H1 (cell line): ENCODE measurements around the gene PPFIBP2. TPM values are rescaled to one million over a fixed set of nuclear protein-coding genes. Genes with fewer than 3 reads are reported as not detected.

Experiments
- CTCF ChIA-PET: fragments of 300-600 bp; sonication (Branson Sonifier 250); formaldehyde crosslinking; loops from one replicate; lab custom pipeline; 2021; ENCODE audit not compliant: partially characterized antibody; lab: Charles Lee
- POLR2A ChIA-PET: fragments of 300-600 bp; sonication (Branson Sonifier 250); formaldehyde crosslinking; loops from one replicate; lab custom pipeline; 2021; ENCODE audit warnings: inconsistent platforms; ENCODE audit not compliant: partially characterized antibody; lab: Charles Lee
- DNase-seq, 2 experiments: peaks; one replicate each; pipeline versions ENCODE4 v3.0.0 to v3.0.0-alpha.2; 2010 to 2022; ENCODE audit warnings: low spot score in 2 of 2, low read depth in 1 of 2, mixed read lengths in 1 of 2
- FAIRE-seq: peaks from 2 replicates; lab custom pipeline; 2011; peaks lifted over from hg19 to GRCh38; lab: Jason Lieb, UNC
- H2AFZ ChIP-seq: 2 replicates; pipeline ENCODE4 v1.8.1; 2012; ENCODE audit warnings: low read length, inconsistent platforms
- H2AK5ac ChIP-seq: 2 replicates; pipeline ENCODE4 v1.6.1; 2013; ENCODE audit warnings: low read depth, low read length
- H2BK120ac ChIP-seq: replicated peaks from 2 replicates; pipeline ENCODE3; 2013; ENCODE audit warnings: low read depth, low read length, inconsistent platforms
- H2BK12ac ChIP-seq: 2 replicates; pipeline ENCODE4 v1.6.1; 2013; ENCODE audit warnings: low read depth, low read length
- H2BK15ac ChIP-seq: 2 replicates; pipeline ENCODE4 v1.6.1; 2013; ENCODE audit warnings: low read length
- H2BK20ac ChIP-seq: 2 replicates; pipeline ENCODE4 v1.6.1; 2013; ENCODE audit warnings: low read length
- H2BK5ac ChIP-seq: 2 replicates; pipeline ENCODE4 v1.6.1; 2013; ENCODE audit warnings: low read depth, low read length
- H3K14ac ChIP-seq: 2 replicates; pipeline ENCODE4 v1.6.1; 2013; ENCODE audit warnings: inconsistent platforms; ENCODE audit not compliant: insufficient read length
- H3K18ac ChIP-seq: 2 replicates; pipeline ENCODE4 v1.6.1; 2013; ENCODE audit warnings: low read length; ENCODE audit errors: extremely low read depth
- H3K23ac ChIP-seq: 2 replicates; pipeline ENCODE4 v1.6.1; 2013; ENCODE audit warnings: inconsistent platforms; ENCODE audit not compliant: insufficient read length
- H3K23me2 ChIP-seq: 2 replicates; pipeline ENCODE4 v1.6.1; 2013; ENCODE audit warnings: low read depth, low read length
- H3K27ac ChIP-seq: 2 replicates; pipeline ENCODE4 v1.6.1; 2011; ENCODE audit warnings: low read depth, low read length, inconsistent platforms
- H3K27me3 ChIP-seq, 4 experiments: replicated peaks in 1 of 4; 1 replicate in 1 of 4; 2 replicates in 3 of 4; pipeline versions ENCODE4 v1.6.1 to v1.8.1; 2011 to 2013; ENCODE audit warnings: low read length in 3 of 4, mild to moderate bottlenecking in 3 of 4, inconsistent platforms in 2 of 4, mixed read lengths in 2 of 4, moderate library complexity in 1 of 4; ENCODE audit not compliant: control insufficient read depth in 3 of 4, insufficient read depth in 3 of 4; ENCODE audit errors: extremely low read depth in 1 of 4
- H3K36me3 ChIP-seq, 4 experiments: 2 replicates each; pipeline versions ENCODE4 v1.6.1 to v1.8.1; 2011 to 2013; ENCODE audit warnings: mild to moderate bottlenecking in 4 of 4, low read length in 3 of 4, moderate library complexity in 2 of 4, control low read depth in 1 of 4, inconsistent platforms in 1 of 4; ENCODE audit not compliant: insufficient read depth in 4 of 4, control insufficient read depth in 2 of 4
- H3K4ac ChIP-seq: replicated peaks from 2 replicates; pipeline ENCODE3; 2013; ENCODE audit warnings: low read length, low read depth, mixed read lengths, inconsistent platforms; ENCODE audit not compliant: insufficient read length
- H3K4me1 ChIP-seq, 4 experiments: replicated peaks in 1 of 4; 1 replicate in 1 of 4; 2 replicates in 3 of 4; pipeline versions ENCODE4 v1.6.1 to v1.8.1; 2011 to 2013; ENCODE audit warnings: low read length in 3 of 4, inconsistent platforms in 2 of 4, mixed read lengths in 1 of 4; ENCODE audit not compliant: insufficient read depth in 4 of 4, control insufficient read depth in 3 of 4
- H3K4me2 ChIP-seq, 2 experiments: 2 replicates each; pipeline versions ENCODE4 v1.6.1 to v1.8.1; 2011 to 2013; ENCODE audit warnings: low read depth in 2 of 2, low read length in 2 of 2, control low read depth in 1 of 2, inconsistent platforms in 1 of 2, mild to moderate bottlenecking in 1 of 2; ENCODE audit not compliant: insufficient read depth in 1 of 2
- H3K4me3 ChIP-seq, 4 experiments: fragments of 200-600, 300-600 bp in 1 of 4; sonication (generic), shearing (Covaris generic), sonication (Bioruptor Twin) in 1 of 4; 2 replicates each; pipeline versions ENCODE4 v1.5.1 to v1.8.1; 2011 to 2016; ENCODE audit warnings: low read length in 4 of 4, low read depth in 3 of 4, control low read depth in 2 of 4, inconsistent platforms in 2 of 4, mild to moderate bottlenecking in 2 of 4, mixed read lengths in 1 of 4, moderate library complexity in 1 of 4; ENCODE audit not compliant: insufficient read depth in 2 of 4; ENCODE audit errors: extremely low read depth in 1 of 4
- H3K56ac ChIP-seq: replicated peaks from 2 replicates; pipeline ENCODE3; 2013; ENCODE audit warnings: low read depth, mild to moderate bottlenecking, mixed read lengths, low read length, inconsistent platforms; ENCODE audit not compliant: insufficient read length
- H3K79me1 ChIP-seq: 2 replicates; pipeline ENCODE4 v1.6.1; 2013; ENCODE audit warnings: low read depth, low read length, control low read depth
- H3K79me2 ChIP-seq, 2 experiments: 2 replicates each; pipeline versions ENCODE4 v1.6.1 to v1.8.1; 2012 to 2013; ENCODE audit warnings: low read length in 2 of 2, mild to moderate bottlenecking in 2 of 2, inconsistent platforms in 1 of 2; ENCODE audit not compliant: insufficient read depth in 2 of 2, control insufficient read depth in 1 of 2
- H3K9ac ChIP-seq, 4 experiments: replicated peaks in 1 of 4; 1 replicate in 1 of 4; 2 replicates in 3 of 4; pipeline versions ENCODE4 v1.6.1 to v1.8.1; 2011 to 2013; ENCODE audit warnings: low read depth in 3 of 4, low read length in 3 of 4, control low read depth in 2 of 4, mild to moderate bottlenecking in 2 of 4, moderate library complexity in 2 of 4, inconsistent platforms in 1 of 4; ENCODE audit errors: extremely low read depth in 1 of 4
- H3K9me3 ChIP-seq, 2 experiments: 2 replicates each; pipeline versions ENCODE4 v1.6.1 to v1.8.1; 2012 to 2013; ENCODE audit warnings: mild to moderate bottlenecking in 2 of 2, moderate library complexity in 2 of 2, control low read depth in 1 of 2, inconsistent platforms in 1 of 2, low read depth in 1 of 2, low read length in 1 of 2, mixed read lengths in 1 of 2; ENCODE audit not compliant: insufficient read depth in 2 of 2
- H4K20me1 ChIP-seq, 2 experiments: replicated peaks in 1 of 2; 2 replicates each; pipeline versions ENCODE3 to v1.8.1; 2011 to 2013; ENCODE audit warnings: inconsistent platforms in 2 of 2, low read length in 2 of 2, mild to moderate bottlenecking in 1 of 2; ENCODE audit not compliant: insufficient read depth in 2 of 2, control insufficient read depth in 1 of 2
- H4K5ac ChIP-seq: 2 replicates; pipeline ENCODE4 v1.6.1; 2013; ENCODE audit warnings: low read length, low read depth, mixed read lengths, inconsistent platforms; ENCODE audit not compliant: insufficient read length
- H4K8ac ChIP-seq: 2 replicates; pipeline ENCODE4 v1.8.0; 2013; ENCODE audit warnings: mild to moderate bottlenecking, moderate library complexity, low read length, inconsistent platforms; ENCODE audit not compliant: insufficient read depth; ENCODE audit errors: extremely low read depth
- H4K91ac ChIP-seq: replicated peaks from 2 replicates; pipeline ENCODE3; 2013; ENCODE audit warnings: low read length, mixed read lengths, inconsistent platforms; ENCODE audit not compliant: insufficient read length
- GABPA ChIP-seq: IDR thresholded peaks from 2 replicates; pipeline ENCODE4 v1.6.1; 2011; ENCODE audit warnings: mild to moderate bottlenecking, low read length, moderate library complexity, borderline replicate concordance; ENCODE audit not compliant: insufficient read depth
- HDAC6 ChIP-seq: IDR thresholded peaks from one replicate; pipeline ENCODE4 v1.7.1; 2012; ENCODE audit warnings: low read depth, mild to moderate bottlenecking, inconsistent platforms, low read length, moderate library complexity
- SAP30 ChIP-seq: fragments of 300-600 bp; sonication (generic); IDR thresholded peaks from 2 replicates; pipeline ENCODE4 v1.7.1; 2012; ENCODE audit warnings: low read length, moderate library complexity, mild to moderate bottlenecking, inconsistent platforms; ENCODE audit not compliant: insufficient read depth, insufficient replicate concordance
- SIX5 ChIP-seq: IDR thresholded peaks from 2 replicates; pipeline ENCODE4 v1.6.1; 2011; ENCODE audit warnings: mild to moderate bottlenecking, low read depth, low read length
- TCF12 ChIP-seq: IDR thresholded peaks from 2 replicates; pipeline ENCODE4 v1.6.1; 2011; ENCODE audit warnings: low read depth, mild to moderate bottlenecking, low read length
- TEAD4 ChIP-seq: IDR thresholded peaks from 2 replicates; pipeline ENCODE4 v1.6.1; 2012; ENCODE audit warnings: low read depth, low read length, inconsistent platforms, mixed read lengths
- ZNF274 ChIP-seq: IDR thresholded peaks from 2 replicates; pipeline ENCODE4 v1.7.0; 2012; ENCODE audit warnings: low read length, borderline replicate concordance; ENCODE audit errors: extremely low read depth
- WGBS, 2 experiments: shearing (Covaris generic) in 1 of 2; methylation state at CpG; one replicate each; pipeline versions ENCODE4 v1.1.6 to v1.1.7; 2013 to 2015; ENCODE audit warnings: low lambda C conversion rate in 2 of 2, mixed read lengths in 2 of 2, inconsistent platforms in 1 of 2, low coverage in 1 of 2, missing lambda C conversion rate in 1 of 2; ENCODE audit not compliant: insufficient replicate concordance in 2 of 2, insufficient coverage in 1 of 2, insufficient read length in 1 of 2; ENCODE audit errors: extremely low coverage in 1 of 2, missing lambda C conversion rate in 1 of 2; 5-methylcytosine and 5-hydroxymethylcytosine counted together
- polyA plus RNA-seq, 7 experiments: library from polyadenylated mRNA; depleted of rRNA in 3 of 7; stranded (reverse) in 5 of 7; unstranded in 2 of 7; fragments of >200 nt in 5 of 7; fragments of 200-250 nt in 2 of 7; gene quantifications; 1 replicate in 5 of 7; 2 replicates in 1 of 7; 4 replicates in 1 of 7; pipeline versions ENCODE4 v1.2.1 to v1.2.3, GENCODE V29; 2011 to 2013; ENCODE audit warnings: missing spikeins in 2 of 7, mixed read lengths in 2 of 7
- total RNA-seq: library from RNA; stranded (reverse); fragmentation: NEBNext Ultra II Directional; extraction: Animal tissue kit (Norgen Biotek cat#: 25700); gene quantifications from 2 replicates; pipeline ENCODE4 v1.2.1, GENCODE V29; 2021

The PPFIBP2 gene
- total and polyA plus RNA-seq, 2 of the 8 experiments (the other 6 are each of a cell fraction or from before 2014, with no cell fraction given) = 5.5 to 9.8 TPM

DNA sequence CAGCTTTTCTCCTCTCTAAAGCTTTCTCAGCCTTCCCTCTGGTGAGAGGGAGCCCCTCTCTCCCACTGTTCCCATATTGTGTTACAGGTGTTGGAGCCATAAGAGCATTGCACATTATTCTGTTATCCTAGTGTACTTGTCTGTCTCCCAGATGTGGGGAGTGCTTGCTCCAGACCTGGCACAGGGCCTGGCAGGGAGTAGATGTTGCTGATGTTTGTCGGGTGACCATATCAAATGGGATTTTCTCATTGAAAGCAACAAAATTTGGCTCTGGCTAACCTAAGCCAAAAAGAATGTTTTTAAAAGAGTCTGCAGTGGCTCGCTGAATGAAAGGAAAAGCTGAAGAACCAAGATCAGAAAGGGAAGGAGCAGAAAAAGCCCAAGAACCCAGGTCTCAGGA lies 118.4 kb downstream of the PPFIBP2 start:
- no peak for DNase-seq
- TF ChIP-seq GABPA (no peak), TEAD4 (no peak), SAP30 (no peak), HDAC6 (no peak), ZNF274 (no peak), TCF12 (no peak), SIX5 (no peak)
- no peak for FAIRE-seq
- Histone ChIP-seq H4K20me1 (no peaks in the 10 kb centered on the region), H3K36me3 (no peaks in the 10 kb centered on the region; a peak in 1 of 8 replicates), H3K4ac (no peak overlapping the region), H3K23me2 (no peaks in the 10 kb centered on the region), H3K56ac (no peak overlapping the region), H3K18ac (no peak overlapping the region), H4K91ac (no peak overlapping the region), H4K5ac (no peak overlapping the region), H3K14ac (no peak overlapping the region), H3K27ac (no peak overlapping the region), H3K23ac (no peak overlapping the region), H4K8ac (no peak overlapping the region), H2BK5ac (no peak overlapping the region), H3K4me1 (no peaks in the 10 kb centered on the region), H2BK120ac (no peak overlapping the region), H3K4me2 (no peak overlapping the region), H3K9ac (no peak overlapping the region), H2AFZ (no peak overlapping the region), H2AK5ac (no peak overlapping the region), H2BK20ac (no peak overlapping the region), H3K27me3 (no peaks in the 10 kb centered on the region), H3K79me1 (no peaks in the 10 kb centered on the region), H3K4me3 (no peak overlapping the region), H2BK15ac (no peak overlapping the region), H3K79me2 (no peaks in the 10 kb centered on the region), H2BK12ac (no peak overlapping the region), H3K9me3 (no peaks in the 10 kb centered on the region)
- ChIA-PET POLR2A (interaction anchor here (2.5 kb wide), 1 partner anchor 10 kb away, joined by 6 read pairs; no protein-coding TSS in a partner anchor), CTCF (interaction anchor here (0.9 to 1.1 kb wide), 3 partner anchors 10 to 34 kb away, joined by 3 read pairs; no protein-coding TSS in a partner anchor)
- WGBS, 2 experiments = 92% methylated on average over 2 of the region's 2 CpGs; no CpG with 5 or more reads in 1 of the 2 experiments
